Neuronal stem cell (in vitro differentiated cells): Measurements from ENCODE around the gene NFKBIB.
A peak's percentile ranks its signal among the peaks of the same experiment; 100 is the strongest.

ENCODE experiments used
- DNase-seq: peaks from one replicate; pipeline ENCODE4 v3.0.0-alpha.2; 2013; ENCODE audit warnings: low spot score
- H2AFZ ChIP-seq: one replicate; pipeline ENCODE4 v1.6.1; 2013; ENCODE audit warnings: mild to moderate bottlenecking, low read length, inconsistent platforms
- H2AK5ac ChIP-seq: 2 replicates; pipeline ENCODE4 v1.6.1; 2013; ENCODE audit warnings: low read depth, mild to moderate bottlenecking, inconsistent platforms, low read length, moderate library complexity, mixed read lengths
- H2BK120ac ChIP-seq: 2 replicates; pipeline ENCODE4 v1.6.1; 2013; ENCODE audit warnings: low read depth, mild to moderate bottlenecking, inconsistent platforms, low read length, moderate library complexity, mixed read lengths
- H2BK12ac ChIP-seq: one replicate; pipeline ENCODE4 v1.6.1; 2013; ENCODE audit warnings: low read length, inconsistent platforms
- H2BK15ac ChIP-seq: 2 replicates; pipeline ENCODE4 v1.6.1; 2013; ENCODE audit warnings: mild to moderate bottlenecking, low read length, inconsistent platforms, mixed read lengths
- H2BK5ac ChIP-seq: one replicate; pipeline ENCODE4 v1.6.1; 2013; ENCODE audit warnings: inconsistent platforms, mild to moderate bottlenecking, low read length, moderate library complexity
- H3K14ac ChIP-seq: one replicate; pipeline ENCODE4 v1.6.1; 2013; ENCODE audit warnings: low read length, inconsistent platforms
- H3K18ac ChIP-seq: 2 replicates; pipeline ENCODE4 v1.6.1; 2013; ENCODE audit warnings: low read length, inconsistent platforms
- H3K23ac ChIP-seq: 2 replicates; pipeline ENCODE4 v1.6.1; 2013; ENCODE audit warnings: low read depth, mild to moderate bottlenecking, mixed read lengths, low read length, inconsistent platforms; ENCODE audit not compliant: poor library complexity
- H3K27ac ChIP-seq: replicated peaks from 3 replicates; pipeline ENCODE4 v1.5.1; 2013; ENCODE audit warnings: low read length, inconsistent platforms
- H3K27me3 ChIP-seq, 3 experiments: 2 replicates each; pipeline ENCODE4 v1.6.1; 2013; ENCODE audit warnings: low read length in 3 of 3, mild to moderate bottlenecking in 2 of 3, inconsistent platforms in 1 of 3, low read depth in 1 of 3, mixed read lengths in 1 of 3, moderate library complexity in 1 of 3; ENCODE audit not compliant: control insufficient read depth in 3 of 3, insufficient read depth in 3 of 3
- H3K36me3 ChIP-seq, 2 donors: replicated peaks in 1 of 2; 2 replicates each; pipeline ENCODE4 v1.6.1; 2013; ENCODE audit warnings: low read length in 2 of 2; ENCODE audit not compliant: control insufficient read depth in 2 of 2, insufficient read depth in 2 of 2
- H3K4ac ChIP-seq: 2 replicates; pipeline ENCODE4 v1.6.1; 2013; ENCODE audit warnings: inconsistent platforms, mild to moderate bottlenecking, low read length, moderate library complexity
- H3K4me1 ChIP-seq, 2 donors: 1 replicate in 1 of 2; 2 replicates in 1 of 2; pipeline ENCODE4 v1.6.1; 2013; ENCODE audit warnings: low read length in 2 of 2, low read depth in 1 of 2; ENCODE audit not compliant: control insufficient read depth in 2 of 2, insufficient read depth in 1 of 2
- H3K4me2 ChIP-seq: one replicate; pipeline ENCODE4 v1.6.1; 2013; ENCODE audit warnings: mild to moderate bottlenecking, low read length, inconsistent platforms; ENCODE audit not compliant: insufficient read depth, poor library complexity, severe bottlenecking
- H3K4me3 ChIP-seq, 2 donors: 2 replicates each; pipeline ENCODE4 v1.5.1; 2013; ENCODE audit warnings: low read length in 2 of 2, mild to moderate bottlenecking in 2 of 2, inconsistent platforms in 1 of 2, moderate library complexity in 1 of 2
- H3K79me1 ChIP-seq: one replicate; pipeline ENCODE4 v1.6.1; 2013; ENCODE audit warnings: low read depth, mild to moderate bottlenecking, inconsistent platforms, low read length, moderate library complexity
- H3K9ac ChIP-seq: one replicate; pipeline ENCODE4 v1.6.1; 2013; ENCODE audit warnings: mild to moderate bottlenecking, low read depth, low read length, inconsistent platforms; ENCODE audit not compliant: poor library complexity
- H3K9me3 ChIP-seq, 2 donors: replicated peaks in 1 of 2; 2 replicates each; pipeline versions ENCODE3 to v1.6.1; 2013; ENCODE audit warnings: low read length in 2 of 2, mild to moderate bottlenecking in 2 of 2, inconsistent platforms in 1 of 2, low read depth in 1 of 2, mixed read lengths in 1 of 2, moderate library complexity in 1 of 2; ENCODE audit not compliant: control insufficient read depth in 2 of 2, insufficient read depth in 1 of 2
- H4K8ac ChIP-seq: one replicate; pipeline ENCODE4 v1.6.1; 2013; ENCODE audit warnings: low read depth, mild to moderate bottlenecking, inconsistent platforms, low read length, moderate library complexity
- H4K91ac ChIP-seq: one replicate; pipeline ENCODE4 v1.6.1; 2013; ENCODE audit warnings: low read length, low read depth, mild to moderate bottlenecking, inconsistent platforms; ENCODE audit not compliant: poor library complexity
- WGBS, 2 donors: extraction: QIAGEN DNeasy Blood & Tissue Kit; methylation state at CpG; one replicate each; pipeline ENCODE4 v1.1.7; 2013; ENCODE audit warnings: missing lambda C conversion rate in 2 of 2, mixed read lengths in 1 of 2; ENCODE audit not compliant: insufficient read length in 2 of 2, insufficient replicate concordance in 1 of 2; ENCODE audit errors: extremely low coverage in 2 of 2; 5-methylcytosine and 5-hydroxymethylcytosine counted together

Gene NFKBIB

GRCh38 chr19:38862321-38863059 is 37.3 kb upstream of the NFKBIB start:
- no CpG with 5 or more reads among the region's 10 CpGs for WGBS, 2 donors
- no peak overlapping the region for H2BK15ac ChIP-seq
- DNase-seq, result no peak
- H3K27ac ChIP-seq, result no peak overlapping the region
- no peaks in the 10 kb centered on the region for H3K27me3 ChIP-seq
- no peak overlapping the region for H2BK12ac ChIP-seq
- no peak overlapping the region for H2AK5ac ChIP-seq
- H2BK120ac ChIP-seq, result no peak overlapping the region
- H3K9me3 ChIP-seq, result no peaks in the 10 kb centered on the region
- no peak overlapping the region for H4K91ac ChIP-seq
- H3K4me3 ChIP-seq, result no peak overlapping the region
- H4K8ac ChIP-seq, result no peak overlapping the region
- no peak overlapping the region for H3K14ac ChIP-seq
- H2AFZ ChIP-seq, result no peak overlapping the region
- no peaks in the 10 kb centered on the region for H3K36me3 ChIP-seq
- no peaks in the 10 kb centered on the region for H3K79me1 ChIP-seq
- no peak overlapping the region for H3K4me2 ChIP-seq
- no peak overlapping the region for H3K9ac ChIP-seq
- no peak overlapping the region for H3K18ac ChIP-seq
- no peak overlapping the region for H3K23ac ChIP-seq
- peaks cover 0 to 2% of the 10 kb centered on the region in 2 donors for H3K4me1 ChIP-seq
- H3K4ac ChIP-seq, result no peak overlapping the region
- H2BK5ac ChIP-seq, result no peak overlapping the region

GRCh38 chr19:38867171-38867780 is 32.5 kb upstream of the NFKBIB start:
- WGBS, 2 donors, result no CpG with 5 or more reads among the region's 10 CpGs
- H2BK12ac ChIP-seq, result no peak overlapping the region
- no peak overlapping the region for H3K9ac ChIP-seq

DNA sequence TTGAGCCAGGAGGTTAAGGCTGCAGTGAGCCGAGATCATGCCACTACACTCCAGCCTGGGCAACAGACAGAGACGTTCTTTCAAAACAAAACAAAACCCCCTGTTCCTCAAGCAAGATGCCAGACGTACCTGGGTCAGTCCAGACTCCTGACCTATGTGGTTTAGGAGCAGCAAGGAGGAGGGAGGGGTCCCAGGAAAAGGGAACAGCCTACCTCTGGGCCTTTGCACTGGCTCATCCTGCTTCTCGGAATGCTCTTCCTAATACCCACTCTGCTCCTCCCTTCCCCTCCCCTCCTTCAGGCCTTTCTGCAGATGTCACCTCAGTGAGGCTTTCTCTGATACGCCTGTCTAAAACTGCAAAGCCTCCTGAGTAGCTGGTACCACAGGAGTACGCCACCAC is 31.2 kb upstream of the NFKBIB start:
- H3K4me3 ChIP-seq, result no peak overlapping the region
- H2BK15ac ChIP-seq, result peak overlapping the region; percentile 43
- no peak overlapping the region for H3K4me2 ChIP-seq
- H3K18ac ChIP-seq, result no peak overlapping the region
- H4K8ac ChIP-seq, result no peak overlapping the region
- no peak overlapping the region for H2BK12ac ChIP-seq
- H3K9ac ChIP-seq, result peak overlapping the region; percentile 44
- H2BK120ac ChIP-seq, result no peak overlapping the region
- H3K79me1 ChIP-seq, result peaks cover 3% of the 10 kb centered on the region
- WGBS, 2 donors, result no CpG with 5 or more reads among the region's 6 CpGs
- peaks cover 0 to 4% of the 10 kb centered on the region in 2 donors for H3K9me3 ChIP-seq
- peaks cover 0 to 12% (median 0%) of the 10 kb centered on the region in 3 experiments for H3K27me3 ChIP-seq
- no peak for DNase-seq
- H3K27ac ChIP-seq, result no peak overlapping the region
- H3K23ac ChIP-seq, result no peak overlapping the region
- no peak overlapping the region for H3K14ac ChIP-seq
- H3K4me1 ChIP-seq, result peaks cover 0 to 10% of the 10 kb centered on the region in 2 donors
- H2BK5ac ChIP-seq, result no peak overlapping the region
- no peaks in the 10 kb centered on the region for H3K36me3 ChIP-seq
- H2AFZ ChIP-seq, result no peak overlapping the region
- no peak overlapping the region for H3K4ac ChIP-seq
- H2AK5ac ChIP-seq, result peak overlapping the region; percentile 93
- H4K91ac ChIP-seq, result no peak overlapping the region

More at GRCh38 chr19:38867171-38867780, 32.5 kb upstream of the NFKBIB start:
- Histone ChIP-seq H3K4me3 (no peak overlapping the region), H3K4me1 (peaks cover 0 to 10% of the 10 kb centered on the region in 2 donors), H2BK120ac (no peak overlapping the region), H2AFZ (no peak overlapping the region), H2AK5ac (no peak overlapping the region), H4K91ac (no peak overlapping the region), H3K9me3 (peaks cover 0 to 4% of the 10 kb centered on the region in 2 donors), H4K8ac (no peak overlapping the region), H2BK15ac (no peak overlapping the region), H3K27me3 (peaks cover 0 to 12% (median 0%) of the 10 kb centered on the region in 3 experiments), H3K23ac (no peak overlapping the region), H2BK5ac (no peak overlapping the region), H3K27ac (no peak overlapping the region), H3K79me1 (peaks cover 3% of the 10 kb centered on the region), H3K4ac (no peak overlapping the region), H3K36me3 (no peaks in the 10 kb centered on the region), H3K14ac (no peak overlapping the region), H3K4me2 (no peak overlapping the region), H3K18ac (no peak overlapping the region)
- no peak for DNase-seq

- Histone ChIP-seq H3K4me2 (peak overlapping the region; percentile 83), H2BK15ac (peak overlapping the region; percentile 60), H3K79me1 (peaks cover 3% of the 10 kb centered on the region), H2BK120ac (no peak overlapping the region), H3K9me3 (peaks cover 0 to 4% of the 10 kb centered on the region in 2 donors), H3K14ac (no peak overlapping the region), H3K27ac (no peak overlapping the region), H3K27me3 (peaks cover 0 to 12% (median 0%) of the 10 kb centered on the region in 3 experiments), H3K4me1 (peaks cover 0 to 12% of the 10 kb centered on the region in 2 donors), H3K4ac (no peak overlapping the region), H2AFZ (peak overlapping the region; percentile 37), H4K8ac (peak overlapping the region; percentile 65), H4K91ac (no peak overlapping the region), H3K9ac (peak overlapping the region; percentile 74), H3K36me3 (no peaks in the 10 kb centered on the region), H2BK12ac (peak overlapping the region; percentile 78), H2AK5ac (peak overlapping the region; percentile 93), H2BK5ac (peak overlapping the region; percentile 29), H3K4me3 (peak overlapping the region in 1 of 2 donors; percentile 79), H3K23ac (peak overlapping the region; percentile 29), H3K18ac (peak overlapping the region; percentile 96)
- no CpG with 5 or more reads among the region's 34 CpGs for WGBS, 2 donors
- DNase-seq, result no peak
Measured at GRCh38 chr19:38869160-38869835, 30.5 kb upstream of the NFKBIB start.
